ENCODE data around the gene FBF1.

The FBF1 gene

DNA sequence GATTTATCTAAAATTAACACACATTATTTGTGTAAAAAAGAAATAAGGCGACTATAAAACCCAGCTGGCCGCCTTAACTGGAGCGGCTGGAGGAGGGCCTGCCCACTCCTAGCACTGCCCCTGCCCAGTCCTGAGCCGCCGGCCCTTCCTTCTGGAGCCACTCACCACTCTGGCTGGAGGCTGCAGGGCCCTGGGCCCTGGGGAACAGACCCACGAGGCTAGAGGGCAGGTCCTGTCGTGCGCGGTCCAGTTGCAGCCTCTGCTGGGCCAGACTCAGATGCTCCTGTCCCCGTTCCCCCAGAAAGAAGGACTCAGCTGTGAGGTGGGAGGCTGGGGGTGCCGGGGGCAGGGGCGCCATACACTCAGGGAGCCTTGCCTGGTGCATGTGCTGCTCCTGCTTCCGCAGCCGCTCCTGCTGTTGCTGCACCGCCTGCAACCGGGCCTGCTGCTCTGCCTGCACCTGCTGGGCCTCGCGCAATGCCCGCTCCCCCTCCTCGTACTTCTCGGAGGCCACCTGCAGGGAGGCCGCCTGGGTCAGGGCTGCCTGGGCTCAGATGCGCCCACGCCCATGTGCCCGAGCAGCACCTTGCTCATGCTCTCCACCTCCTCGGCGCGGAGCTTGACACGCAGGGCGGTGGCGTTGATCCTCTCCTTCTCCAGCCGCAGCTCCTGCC, 27.2 kb downstream of the FBF1 start:
- no peak for DNase-seq

DNA sequence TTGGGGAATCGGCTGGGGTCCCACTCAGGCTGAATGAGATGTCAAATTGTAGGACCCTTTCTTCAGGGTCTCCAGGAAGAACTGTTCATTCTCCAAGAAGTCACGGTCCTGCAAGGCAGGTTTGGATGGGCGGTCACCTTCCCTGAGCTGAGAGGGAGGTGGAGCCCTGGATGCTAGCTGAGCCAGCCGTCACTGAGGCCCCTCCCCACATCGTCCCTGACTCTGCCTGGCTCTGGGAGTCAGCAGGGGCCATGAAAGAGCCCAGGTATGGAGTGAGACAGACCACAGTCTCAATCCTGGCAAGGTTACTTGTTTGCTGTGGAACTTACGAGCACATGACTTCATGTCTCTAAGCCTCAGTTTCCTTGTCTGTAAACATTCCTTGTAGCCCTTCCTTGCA, 30.1 kb downstream of the FBF1 start:
- no peak for DNase-seq

DNA sequence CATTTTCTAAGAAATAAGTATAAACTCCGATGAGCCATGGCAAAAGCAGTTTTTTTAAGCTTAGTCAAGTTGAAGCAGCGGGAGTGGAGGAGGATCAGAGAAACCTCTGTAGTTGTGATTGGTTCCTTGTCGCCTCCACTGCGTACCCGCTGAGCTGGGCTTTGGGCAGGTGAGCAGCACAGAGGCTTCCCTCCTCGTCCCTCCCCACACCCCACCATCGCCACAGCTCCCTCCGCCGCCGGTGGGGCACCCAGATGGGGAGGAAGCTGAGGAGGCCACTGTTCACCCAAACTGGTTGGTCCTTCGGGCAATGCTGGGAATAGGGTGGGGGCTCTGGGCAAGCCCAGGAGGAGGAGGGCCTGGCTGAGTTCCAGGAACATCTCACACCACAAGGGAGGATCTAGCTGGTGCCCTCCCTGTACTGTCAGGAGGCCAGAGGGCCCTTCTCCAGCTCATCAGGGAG, 31.0 kb downstream of the FBF1 start:
- DNase-seq: no peak

- DNase-seq: no peak
Measured at GRCh38 chr17:75909051-75909811, 31.6 kb downstream of the FBF1 start.

GRCh38 chr17:75908201-75908600, 32.6 kb downstream of the FBF1 start:
- no peak for DNase-seq

DNA sequence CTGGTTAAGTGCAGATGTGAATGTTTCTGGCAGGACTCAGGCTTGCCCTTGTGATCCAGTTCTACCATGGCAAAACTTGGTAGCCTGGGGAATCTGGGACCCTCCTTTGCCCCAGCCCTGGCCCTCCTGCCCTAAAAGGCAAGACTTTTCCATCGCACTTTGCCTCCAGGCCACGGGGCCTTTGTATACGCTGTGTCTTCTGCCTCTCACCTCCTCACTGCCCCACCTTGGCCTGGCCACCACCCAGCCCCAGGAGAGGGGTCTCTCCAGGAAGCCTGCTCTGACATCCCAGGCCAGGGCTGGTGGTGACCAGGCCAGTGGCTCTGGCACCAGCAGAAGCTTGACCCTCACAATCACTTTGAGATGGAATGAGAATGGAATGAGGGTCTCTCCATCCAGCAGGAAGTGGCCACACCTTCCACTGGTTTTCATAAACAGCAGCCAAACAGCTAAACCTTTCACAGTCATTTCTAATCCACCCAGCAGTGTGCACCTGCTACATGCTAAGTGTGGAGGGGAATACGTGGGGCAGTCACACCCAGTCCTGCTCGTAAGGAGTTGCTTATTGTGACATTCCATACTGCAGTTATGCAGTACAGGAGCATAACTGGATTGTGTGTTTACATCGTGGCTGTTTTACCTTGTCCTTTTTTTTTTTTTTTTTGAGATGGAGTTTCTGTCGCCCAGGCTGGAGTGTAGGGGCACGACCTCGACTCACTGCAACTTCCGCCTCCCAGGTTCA, 34.5 kb downstream of the FBF1 start:
- no peak for DNase-seq

DNA sequence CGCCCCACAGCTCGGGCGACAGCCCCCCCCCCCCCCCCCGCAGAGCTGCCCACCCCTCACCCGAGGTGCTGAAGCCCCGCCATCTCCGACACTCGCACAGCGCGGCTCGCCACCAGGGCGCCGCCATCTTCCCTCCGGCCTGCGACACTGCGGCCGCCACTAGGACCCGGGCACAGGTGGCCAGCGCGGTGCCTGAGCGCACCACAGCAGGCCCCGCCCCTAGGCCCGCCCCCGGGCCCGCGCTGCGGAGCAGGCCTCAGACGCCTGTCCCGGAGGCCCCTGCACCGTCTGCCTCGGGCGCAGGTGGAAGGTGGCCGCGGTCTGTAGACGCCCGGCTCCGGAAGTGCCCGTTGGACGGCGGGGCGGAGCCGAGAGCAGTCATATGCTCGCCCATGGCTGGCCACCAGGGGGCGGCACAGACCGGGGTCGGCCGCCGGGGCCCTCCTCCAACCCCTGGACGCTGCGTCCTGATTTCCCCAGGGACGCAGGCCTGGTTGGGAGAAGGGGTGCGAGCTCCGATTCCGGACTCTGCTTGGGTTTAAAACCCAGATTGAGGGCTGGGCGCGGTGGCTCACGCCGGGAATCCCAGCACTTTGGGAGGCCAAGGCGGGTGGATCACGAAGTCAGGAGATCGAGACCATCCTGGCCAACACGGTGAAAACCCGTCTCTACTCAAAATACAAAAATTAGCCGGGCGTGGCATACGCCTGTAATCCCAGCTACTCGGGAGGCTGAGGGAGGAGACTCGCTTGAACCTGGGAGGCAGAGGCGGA, 35.9 kb downstream of the FBF1 start, which contains the start of gene MRPL38:
Gene MRPL38 (minus strand): TSS at position 136 of the 773 bp plus-strand sequence. CDS start 9 bp downstream, at position 127.
- DNase-seq: peak; percentile 93

DNA sequence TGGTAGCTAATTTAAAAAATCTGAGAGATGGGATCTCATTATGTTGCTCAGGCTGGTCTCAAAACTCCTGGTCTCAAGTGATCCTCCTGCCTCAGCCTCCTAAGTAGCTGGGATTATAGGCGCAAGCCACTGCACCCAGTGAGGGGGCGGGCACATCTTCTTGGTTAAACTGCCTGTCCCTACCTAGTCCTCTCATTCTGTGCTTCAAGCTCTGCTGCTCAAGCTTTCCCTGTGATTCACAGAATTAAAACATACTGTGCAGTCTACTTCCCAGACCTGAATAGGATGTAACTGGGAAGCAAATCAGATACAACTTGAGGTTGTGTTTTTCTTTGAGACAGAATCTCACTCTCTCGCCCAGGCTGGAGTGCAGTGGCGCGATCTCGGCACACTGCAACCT, 38.4 kb downstream of the FBF1 start:
- DNase-seq: no peak

DNA sequence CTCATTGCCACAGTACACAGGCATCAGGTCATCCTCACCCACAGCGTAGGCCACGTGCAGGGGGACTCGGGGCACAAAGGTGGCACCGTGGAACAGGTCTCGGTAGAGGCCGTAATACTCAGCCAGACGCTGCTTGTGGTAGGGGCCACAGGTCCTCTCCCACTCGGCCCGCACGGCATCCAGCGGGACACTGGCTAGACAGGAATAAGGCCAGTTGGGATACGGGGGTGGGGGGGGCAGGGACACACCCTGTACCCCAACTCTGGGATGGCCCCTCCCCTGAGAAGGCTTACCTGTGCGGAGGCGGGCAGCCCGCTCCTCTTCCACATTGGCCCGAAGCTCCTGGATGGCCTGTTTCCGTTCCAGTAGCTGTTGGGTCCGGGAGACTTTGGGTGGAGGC, 39.1 kb downstream of the FBF1 start:
- DNase-seq: no peak

- no peak for DNase-seq
Measured at GRCh38 chr17:75900691-75901533, 39.9 kb downstream of the FBF1 start.

DNA sequence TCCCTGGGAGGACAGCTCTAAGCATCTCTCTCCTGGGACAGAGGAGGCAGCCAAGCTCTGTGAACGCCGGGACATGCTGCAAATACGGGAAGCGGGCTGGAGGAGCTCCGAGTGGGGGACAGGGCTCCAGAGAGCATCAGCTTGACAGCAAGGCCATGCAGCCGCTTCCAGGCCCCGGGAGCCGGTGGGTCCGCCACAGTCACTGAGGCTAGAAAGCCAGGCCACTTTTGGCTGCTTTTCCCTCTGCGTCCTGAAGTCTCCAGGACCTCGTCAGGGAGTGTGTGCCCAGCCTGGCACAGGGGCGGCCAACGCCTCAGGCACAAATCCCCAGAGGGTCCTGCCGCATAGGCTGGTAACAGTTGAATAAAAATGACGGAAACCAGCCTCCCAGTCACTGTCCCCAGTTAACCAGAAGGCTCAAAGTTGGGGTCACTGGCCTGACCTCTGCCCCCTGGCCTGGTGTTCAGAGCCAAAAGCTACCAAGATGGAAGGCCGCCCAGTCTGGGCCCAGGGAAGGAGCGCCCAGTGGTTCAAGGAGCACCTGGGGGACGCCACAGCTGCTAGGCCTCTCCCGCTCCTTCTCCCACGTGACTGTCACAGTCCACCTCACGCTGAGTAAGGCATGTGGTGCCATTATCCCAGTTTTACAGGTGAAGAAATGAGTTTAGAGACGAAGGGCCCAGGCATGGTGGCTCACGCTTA, 40.9 kb downstream of the FBF1 start:
- DNase-seq: no peak

GRCh38 chr17:75899353-75899752, 41.5 kb downstream of the FBF1 start:
- DNase-seq: no peak

DNA sequence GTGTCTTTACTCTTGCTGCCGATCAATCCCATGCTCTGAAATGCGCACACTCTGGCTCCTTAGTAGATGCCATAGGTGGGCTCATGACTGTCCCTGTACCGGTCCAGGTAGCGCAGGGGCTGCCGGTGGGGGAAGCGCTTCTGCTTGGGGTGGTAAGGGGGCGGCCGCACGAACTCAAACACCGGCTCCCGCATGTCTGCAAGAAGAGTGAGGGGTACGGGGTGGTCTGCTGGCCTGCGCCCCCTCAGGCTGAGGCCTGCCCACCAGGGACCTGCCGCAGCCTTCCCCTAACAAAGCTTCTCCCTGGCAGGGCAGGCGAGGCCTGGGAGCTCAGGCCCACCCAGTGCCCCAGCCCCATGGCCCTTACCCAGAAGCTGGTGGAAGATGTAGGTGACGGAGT, 42.1 kb downstream of the FBF1 start:
- DNase-seq: no peak

DNA sequence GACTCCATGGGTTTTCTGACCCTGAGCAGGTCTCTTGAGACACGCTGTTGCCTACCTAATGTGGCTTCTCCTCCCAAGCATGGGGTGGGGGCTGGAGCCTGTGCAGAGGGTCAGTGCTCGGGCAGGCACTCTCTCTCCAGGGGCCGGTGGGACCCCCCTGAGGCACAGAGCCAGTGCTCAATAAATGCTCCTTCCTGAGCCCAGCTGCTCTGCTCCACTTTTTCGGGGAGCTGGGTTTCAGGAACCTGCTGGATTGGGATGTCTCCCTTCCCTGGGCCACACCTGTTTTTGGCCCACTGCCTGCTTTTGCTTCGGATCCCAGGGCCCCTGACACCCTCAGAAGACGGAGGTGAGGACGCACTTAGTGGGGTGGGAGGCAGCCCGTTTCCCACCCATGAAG, 42.8 kb downstream of the FBF1 start:
- no peak for DNase-seq

DNA sequence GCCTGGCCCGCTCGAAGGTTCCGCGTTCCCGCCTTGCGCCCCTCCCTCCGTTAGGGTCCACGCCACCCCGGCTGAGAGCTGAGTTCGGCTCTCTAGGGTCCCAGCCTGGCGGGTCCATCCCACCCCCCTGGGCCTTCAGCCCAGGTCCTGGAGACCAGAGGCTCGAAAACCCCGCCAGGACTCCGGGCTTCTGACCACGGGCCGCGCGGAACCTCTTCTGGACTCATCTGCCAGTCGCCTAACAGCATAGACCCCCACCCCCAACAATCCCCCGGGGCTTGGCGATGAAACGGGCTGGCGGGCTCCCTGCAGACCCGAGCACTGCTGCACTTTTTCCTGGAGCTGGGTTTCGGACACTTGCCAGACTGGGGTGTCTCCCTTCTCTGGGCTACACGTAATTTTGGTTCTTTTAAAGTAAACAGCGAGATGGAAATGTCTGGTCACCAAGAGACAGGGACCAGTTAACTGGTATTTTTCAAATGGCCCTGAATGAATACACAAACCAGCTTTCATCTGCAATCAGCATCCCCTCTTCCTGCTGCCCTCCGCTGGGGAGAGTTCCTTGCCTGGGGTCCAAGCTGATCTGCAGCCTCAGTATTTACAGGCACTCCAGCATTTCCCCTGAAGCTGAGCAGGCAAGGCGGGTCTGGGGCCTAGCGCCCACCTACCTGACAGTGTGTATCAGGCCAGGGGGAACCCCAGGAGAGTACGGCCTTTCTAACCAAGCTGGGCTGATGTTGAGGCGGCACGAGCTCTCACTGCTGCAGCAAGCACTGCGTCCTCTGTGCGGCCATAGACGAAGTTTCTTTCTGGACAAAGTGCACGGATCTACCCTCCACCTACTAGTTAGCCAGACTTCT, 43.5 kb downstream of the FBF1 start:
- no peak for DNase-seq

DNA sequence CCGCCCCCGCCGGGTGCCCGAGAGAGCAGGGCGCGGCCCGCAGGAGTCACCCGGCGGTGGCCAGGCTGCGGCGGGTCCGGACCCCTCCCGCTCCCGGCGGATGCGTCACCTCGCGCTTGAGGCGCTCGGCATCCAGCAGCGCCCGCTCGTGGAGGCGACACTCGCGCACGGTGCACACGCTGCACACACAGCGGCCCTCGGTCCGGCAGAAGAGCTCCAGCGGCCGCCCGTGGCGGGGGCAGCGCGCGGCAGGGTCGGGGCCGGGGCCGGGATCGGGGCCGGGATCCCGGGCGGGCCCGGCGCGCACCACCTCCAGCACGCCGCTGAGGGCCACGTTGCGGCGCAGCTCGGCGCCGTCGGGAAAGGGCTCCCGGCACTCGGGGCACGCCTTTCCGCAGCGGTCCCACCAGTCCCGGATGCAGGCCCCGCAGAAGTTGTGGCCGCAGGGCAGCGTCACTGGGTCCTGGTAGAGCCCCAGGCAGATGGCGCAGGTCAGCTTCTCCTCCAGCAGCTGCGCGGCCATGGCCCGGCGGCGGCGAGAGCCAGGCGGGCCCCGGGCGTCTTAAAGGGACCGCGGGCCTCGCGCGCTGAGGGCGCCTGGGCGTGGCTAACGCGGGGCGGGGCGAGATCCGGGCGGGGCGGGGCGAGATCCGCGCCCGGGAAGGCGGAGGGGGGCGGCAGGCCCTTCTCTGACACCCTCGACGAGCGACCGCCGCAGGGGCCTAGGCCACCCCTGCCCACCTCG, 44.3 kb downstream of the FBF1 start, which contains the start of gene TRIM65:
Gene TRIM65 (minus strand): TSS at position 537 of the 745 bp plus-strand sequence. CDS start 14 bp downstream, at position 523.
- DNase-seq: peak; percentile 65

GRCh38 chr17:75895370-75896155, 45.3 kb downstream of the FBF1 start:
- DNase-seq: no peak

- no peak for DNase-seq
Measured at GRCh38 chr17:75894049-75894733, 46.7 kb downstream of the FBF1 start.
